Placental epithelial cell (primary cell): ENCODE measurements around the gene CCDC141. TPM values are rescaled to one million over a fixed set of nuclear protein-coding genes. Genes with fewer than 3 reads are reported as not detected.

Source experiments
- total RNA-seq: library from RNA; depleted of rRNA; stranded (reverse); fragments of >200 nt; gene quantifications from 2 replicates; pipeline ENCODE4 v1.2.3, GENCODE V29; 2012

CCDC141 gene
- not detected in 2 replicates for total RNA-seq

GRCh38 chr2:179049546-179050311, at the start of gene CCDC141:
TSS of gene CCDC141 (minus strand) at chr2:179050137. CDS start at chr2:179049941, 196 bp downstream.

GRCh38 chr2:178807227-178808008, 242.5 kb downstream of the CCDC141 start, which contains the start of gene TTN:
TSS of gene TTN (minus strand) at chr2:178807423. CDS start at chr2:178804642, 2,781 bp downstream.

Other genes starting within 250 kb of the CCDC141 start
- under 0.01 TPM in 2 replicates for gene TTN, start 242.7 kb downstream of the CCDC141 start, total RNA-seq
- gene SESTD1, start 214.7 kb upstream of the CCDC141 start, total RNA-seq: 14.5 and 20.4 TPM in 2 replicates